Measurements from ENCODE around the gene SDCBP2. TPM values are rescaled to one million over a fixed set of nuclear protein-coding genes. Genes with fewer than 3 reads are reported as not detected.

The SDCBP2 gene
- total RNA-seq, 1 experiment from 2014 or later: 1.9 TPM

DNA sequence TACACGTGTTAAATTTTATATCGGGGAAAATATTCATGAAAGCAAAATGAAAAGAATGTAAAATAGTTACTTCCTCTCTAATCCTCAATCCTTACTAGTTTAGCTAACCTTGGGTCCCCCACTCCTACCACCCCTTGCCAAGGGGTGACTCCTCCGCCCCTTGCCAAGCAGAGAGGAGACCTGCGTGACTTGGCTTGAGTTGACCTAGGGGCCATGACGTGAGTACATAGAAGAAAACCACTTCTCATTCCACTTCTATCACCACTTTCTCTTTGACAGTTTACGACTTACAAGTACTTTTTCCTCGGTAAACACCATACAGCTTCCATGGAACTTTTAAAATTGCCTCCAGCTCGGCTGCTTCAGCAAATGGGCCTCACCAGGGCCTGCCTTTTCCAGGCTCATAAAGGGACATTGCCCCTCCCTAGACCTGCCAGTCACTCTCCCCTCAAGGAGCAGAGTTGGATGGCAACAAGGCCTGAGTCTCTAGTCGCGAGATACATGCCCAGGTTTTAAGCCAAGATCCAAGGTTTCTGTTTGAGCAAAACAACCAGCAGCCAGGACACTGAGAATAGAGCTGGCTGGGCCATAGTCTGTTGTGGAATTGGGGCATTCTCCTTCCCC, 29.9 kb downstream of the SDCBP2 start:
- no peaks in the 10 kb centered on the region for H3K27me3 ChIP-seq (ENCODE audit: insufficient read depth, low read length)
- no peak overlapping the region for H3K9ac ChIP-seq (ENCODE audit: extremely low read depth, insufficient read length, low read length)
- no peaks in the 10 kb centered on the region for H3K4me1 ChIP-seq (ENCODE audit: insufficient read depth, low read length)
- H4K91ac ChIP-seq (ENCODE audit: insufficient read length, low read depth, low read length): no peak overlapping the region
- Mint-ChIP-seq H3K4me3 (no peak overlapping the region), H3K36me3 (ENCODE audit: insufficient read depth in 1 of 3, low read depth in 3 of 3) (no peaks in the 10 kb centered on the region; a peak in 2 of 7 replicates), H3K27ac (no peak overlapping the region), H3K27me3 (ENCODE audit: low read depth) (no peaks in the 10 kb centered on the region; the same call in 1 of the 2 replicates), H3K4me1 (peaks cover 12 to 21% of the 10 kb centered on the region in 2 experiments), H3K9me3 (no peaks in the 10 kb centered on the region)
- H3K4ac ChIP-seq (ENCODE audit: low read depth, low read length): no peak overlapping the region
- H2BK20ac ChIP-seq (ENCODE audit: low read depth, low read length, poor library complexity, severe bottlenecking): no peak overlapping the region
- no peak overlapping the region for H4K8ac ChIP-seq (replicated peaks; ENCODE audit: insufficient read length, low read depth, low read length)
- no peak overlapping the region for H2BK5ac ChIP-seq (ENCODE audit: insufficient read length, low read length)
- H3K79me1 ChIP-seq (ENCODE audit: insufficient read depth, low read depth, low read length, poor library complexity, severe bottlenecking): no peaks in the 10 kb centered on the region
- no CpG with 5 or more reads among the region's 10 CpGs for WGBS (ENCODE audit: extremely low coverage, insufficient read length, low lambda C conversion rate)
- no peak overlapping the region for H4K5ac ChIP-seq (ENCODE audit: insufficient read length, low read depth, low read length)
- no peak overlapping the region for H3K27ac ChIP-seq (ENCODE audit: insufficient read length, low read depth, low read length)
- H2BK120ac ChIP-seq (ENCODE audit: low read depth, low read length, poor library complexity, severe bottlenecking): no peak overlapping the region
- H3K23me2 ChIP-seq (ENCODE audit: insufficient read length, low read depth, low read length, poor library complexity, severe bottlenecking): no peaks in the 10 kb centered on the region
- no peaks in the 10 kb centered on the region for H4K20me1 ChIP-seq (ENCODE audit: control insufficient read depth, insufficient read depth, insufficient read length)
- no peak overlapping the region for H2AFZ ChIP-seq (ENCODE audit: low read length)
- no peaks in the 10 kb centered on the region for H3K9me3 ChIP-seq (ENCODE audit: control insufficient read depth, low read depth, low read length)
- H2AK5ac ChIP-seq (ENCODE audit: insufficient read length, low read length): no peak overlapping the region
- no peak overlapping the region for H2BK12ac ChIP-seq (ENCODE audit: insufficient read length, low read depth, low read length)
- H3K14ac ChIP-seq (ENCODE audit: insufficient read depth, low read length): no peak overlapping the region
- no peak overlapping the region for H3K4me2 ChIP-seq (ENCODE audit: insufficient read depth, insufficient read length, low read length)
- H3T11ph ChIP-seq (ENCODE audit: low read length): no peak overlapping the region
- H3K56ac ChIP-seq (ENCODE audit: insufficient read length, low read depth, low read length): no peak overlapping the region
- H2BK15ac ChIP-seq (ENCODE audit: low read depth, low read length): no peak overlapping the region
- H3K18ac ChIP-seq (ENCODE audit: insufficient read length, low read depth, low read length): no peak overlapping the region
- TF ChIP-seq, protein P1, sequence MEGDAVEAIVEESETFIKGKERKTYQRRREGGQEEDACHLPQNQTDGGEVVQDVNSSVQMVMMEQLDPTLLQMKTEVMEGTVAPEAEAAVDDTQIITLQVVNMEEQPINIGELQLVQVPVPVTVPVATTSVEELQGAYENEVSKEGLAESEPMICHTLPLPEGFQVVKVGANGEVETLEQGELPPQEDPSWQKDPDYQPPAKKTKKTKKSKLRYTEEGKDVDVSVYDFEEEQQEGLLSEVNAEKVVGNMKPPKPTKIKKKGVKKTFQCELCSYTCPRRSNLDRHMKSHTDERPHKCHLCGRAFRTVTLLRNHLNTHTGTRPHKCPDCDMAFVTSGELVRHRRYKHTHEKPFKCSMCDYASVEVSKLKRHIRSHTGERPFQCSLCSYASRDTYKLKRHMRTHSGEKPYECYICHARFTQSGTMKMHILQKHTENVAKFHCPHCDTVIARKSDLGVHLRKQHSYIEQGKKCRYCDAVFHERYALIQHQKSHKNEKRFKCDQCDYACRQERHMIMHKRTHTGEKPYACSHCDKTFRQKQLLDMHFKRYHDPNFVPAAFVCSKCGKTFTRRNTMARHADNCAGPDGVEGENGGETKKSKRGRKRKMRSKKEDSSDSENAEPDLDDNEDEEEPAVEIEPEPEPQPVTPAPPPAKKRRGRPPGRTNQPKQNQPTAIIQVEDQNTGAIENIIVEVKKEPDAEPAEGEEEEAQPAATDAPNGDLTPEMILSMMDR (conservative IDR thresholded peaks at IDR 0.05): no peak
- H3K23ac ChIP-seq (ENCODE audit: insufficient read length, low read depth, low read length): no peak overlapping the region
- no peaks in the 10 kb centered on the region for H3K79me2 ChIP-seq (ENCODE audit: insufficient read depth, low read length)
- no peak for DNase-seq

Data from H9 (cell line).